HG03159 (cell line): ENCODE results near the gene CARMIL1.
A peak's percentile ranks its signal among the peaks of the same experiment; 100 is the strongest.
"Not testable (repeated sequence)": the region's sequence is repeated elsewhere in the genome, so short reads cannot be mapped to it uniquely, and the experiment has no call there.

Experiments
- ATAC-seq: cut with Tn5 transposase; IDR thresholded peaks from one replicate; pipeline ENCODE4 v1.9.1; 2021; ENCODE audit warnings: mild to moderate bottlenecking, moderate library complexity; ENCODE audit not compliant: unreplicated experiment

CARMIL1 gene

GRCh38 chr6:25275436-25275835 lies 3.7 kb upstream of the CARMIL1 start:
- ATAC-seq, result no peak

DNA sequence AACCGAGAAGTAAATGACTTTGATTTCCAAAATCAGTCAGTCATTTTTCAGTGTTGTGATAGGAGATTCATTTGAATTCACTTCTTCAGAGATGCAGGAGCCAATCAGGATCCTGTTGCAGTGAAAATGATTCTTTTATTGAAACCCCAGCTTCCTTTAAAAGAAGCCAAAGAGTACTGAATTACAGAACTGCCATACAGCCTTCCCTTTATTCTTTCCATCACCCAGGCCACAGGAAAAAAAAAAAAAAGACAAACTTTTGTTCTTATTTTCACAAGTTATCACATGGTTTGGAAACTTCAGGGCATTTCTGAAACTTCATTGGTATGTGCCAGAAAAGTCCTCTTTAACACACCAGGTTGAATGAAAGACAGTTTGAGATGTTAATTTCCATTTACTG lies 1.8 kb upstream of the CARMIL1 start:
- no peak for ATAC-seq

DNA sequence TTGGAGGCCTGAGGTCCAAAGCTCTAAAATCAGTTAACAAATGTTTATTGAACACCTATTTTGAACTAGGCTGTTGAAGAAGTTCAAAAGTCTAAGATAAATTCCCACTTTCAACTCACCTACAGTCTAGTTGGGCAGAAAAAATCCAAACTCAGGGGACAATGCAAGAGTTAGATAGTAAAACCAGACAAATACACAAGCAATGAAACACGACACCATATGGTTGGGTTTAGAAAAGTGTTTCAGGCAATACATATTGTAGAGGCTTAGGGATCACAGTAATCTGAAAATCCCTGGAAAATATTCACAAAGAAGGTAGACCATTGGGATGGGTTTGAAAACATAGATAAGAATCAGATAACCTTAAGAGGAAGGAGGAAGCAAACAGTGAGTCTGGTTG lies 1.3 kb upstream of the CARMIL1 start:
- ATAC-seq, result no peak

GRCh38 chr6:25278261-25278913 lies 787 bp upstream of the CARMIL1 start:
- peak; percentile 8 for ATAC-seq

- ATAC-seq, result peak; percentile 18
These were observed 672 bp downstream of the CARMIL1 start for GRCh38 chr6:25279748-25280343.

GRCh38 chr6:25280344-25281074 lies 1.3 kb downstream of the CARMIL1 start:
- ATAC-seq, result no peak

GRCh38 chr6:25286891-25287290 lies 7.7 kb downstream of the CARMIL1 start:
- no peak for ATAC-seq

GRCh38 chr6:25287941-25288340 lies 8.8 kb downstream of the CARMIL1 start:
- no peak for ATAC-seq

DNA sequence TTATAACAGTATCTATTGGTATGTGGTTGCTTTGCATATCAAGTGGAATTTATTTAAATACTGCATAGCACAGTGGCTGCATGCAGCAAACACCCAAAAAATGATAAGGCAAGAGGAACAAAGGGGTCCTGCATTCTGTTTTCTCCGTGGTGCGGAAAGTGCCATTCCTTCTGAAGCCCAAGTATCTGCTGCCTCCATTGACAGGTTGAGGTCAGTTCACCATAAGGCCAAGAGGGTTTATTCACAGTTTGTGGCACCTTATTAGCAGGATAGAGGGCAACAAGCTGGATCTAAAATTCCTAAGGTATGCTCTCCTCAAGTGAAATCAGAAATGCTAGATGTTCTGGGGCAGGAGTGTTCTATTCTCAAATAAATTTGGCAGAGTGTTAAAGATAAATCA lies 9.3 kb downstream of the CARMIL1 start:
- no peak for ATAC-seq

DNA sequence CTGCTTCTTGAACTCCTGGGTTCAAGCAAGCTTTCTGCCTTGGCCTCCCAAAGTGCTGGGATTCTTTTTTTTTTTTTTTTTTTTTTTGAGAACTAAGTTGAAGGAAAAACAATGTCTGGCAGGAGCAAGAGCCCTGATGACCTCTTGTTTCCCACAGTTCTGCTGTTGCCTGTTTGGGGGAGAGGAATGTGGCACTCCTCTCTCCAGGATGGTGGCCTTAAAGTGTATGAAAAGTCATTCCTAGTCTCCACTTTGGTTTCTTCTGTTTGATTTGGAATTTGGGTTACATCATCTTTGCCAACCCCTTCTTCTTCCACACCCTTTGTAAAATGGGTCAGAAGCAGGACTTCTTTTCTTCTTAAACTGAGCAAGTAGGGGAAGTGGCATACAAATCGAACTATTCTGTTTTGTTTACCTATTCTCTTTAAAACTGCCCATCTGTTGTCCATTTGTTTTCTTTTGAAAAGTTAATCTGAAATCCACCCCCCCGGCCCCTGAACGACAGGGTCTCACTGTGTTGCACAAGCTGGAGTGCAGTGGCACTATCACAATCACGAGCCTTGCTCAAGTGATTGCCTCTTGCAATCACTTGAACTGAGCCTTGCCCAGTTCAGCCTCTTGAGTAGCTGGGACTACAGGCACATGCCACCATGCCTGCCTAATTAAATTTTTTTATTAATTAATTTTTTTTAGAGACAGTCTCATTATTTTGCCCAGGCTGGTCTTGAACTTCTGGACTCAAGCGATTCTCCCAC lies 11.3 kb downstream of the CARMIL1 start:
- ATAC-seq, result no peak

DNA sequence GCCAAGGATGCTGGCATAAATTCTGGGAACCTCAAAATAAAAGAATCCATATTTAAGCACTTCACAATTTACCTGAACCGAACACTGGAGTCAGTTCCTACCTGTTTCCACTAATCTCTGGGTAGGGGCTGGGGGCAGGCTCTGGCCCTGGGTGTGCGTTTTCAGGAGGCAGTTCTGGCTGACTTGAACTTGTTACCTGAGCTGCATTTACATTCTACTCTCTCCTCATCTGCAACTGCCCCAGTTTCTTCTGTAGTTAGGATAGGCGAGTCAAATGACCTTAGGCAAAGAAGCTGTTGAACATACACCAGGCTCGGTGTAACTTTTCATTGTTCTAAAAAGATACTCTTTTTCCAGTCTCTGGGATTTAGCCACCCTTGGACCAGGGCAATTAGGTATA lies 13.2 kb downstream of the CARMIL1 start:
- no peak for ATAC-seq

GRCh38 chr6:25295651-25296050 lies 16.5 kb downstream of the CARMIL1 start:
- ATAC-seq, result no peak

GRCh38 chr6:25296217-25296905 lies 17.2 kb downstream of the CARMIL1 start:
- ATAC-seq, result no peak

- no peak for ATAC-seq
These were observed 17.9 kb downstream of the CARMIL1 start for GRCh38 chr6:25297039-25297441.

- no peak for ATAC-seq
These were observed 18.8 kb downstream of the CARMIL1 start for GRCh38 chr6:25297823-25298522.

- ATAC-seq, result not testable (repeated sequence)
These were observed 19.3 kb downstream of the CARMIL1 start for GRCh38 chr6:25298523-25298865.

GRCh38 chr6:25301362-25301761 lies 22.2 kb downstream of the CARMIL1 start:
- ATAC-seq, result no peak

- no peak for ATAC-seq
These were observed 23.0 kb downstream of the CARMIL1 start for GRCh38 chr6:25302151-25302550.

DNA sequence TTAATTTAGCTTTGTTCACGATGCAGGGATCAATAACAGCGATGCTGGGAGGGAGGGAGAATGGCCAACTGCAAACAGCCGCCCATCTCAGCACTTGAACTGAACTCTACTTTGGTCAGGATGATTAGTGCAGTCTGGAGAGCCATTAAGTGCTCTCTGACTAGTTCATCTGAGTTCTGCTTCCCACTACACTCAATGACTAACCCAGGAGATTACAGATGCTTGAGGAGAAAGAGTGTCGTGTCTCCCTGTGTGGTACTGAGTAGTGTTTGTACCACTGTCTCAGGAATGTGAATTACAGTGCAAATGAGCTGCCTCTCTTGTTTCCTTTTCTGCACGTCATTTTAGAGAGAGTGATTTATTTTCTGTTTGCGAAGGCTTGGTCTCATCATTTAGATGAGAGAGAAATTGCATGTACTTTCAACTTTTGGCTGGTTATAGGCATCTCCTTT lies 23.5 kb downstream of the CARMIL1 start:
- no peak for ATAC-seq

GRCh38 chr6:25303254-25303653 lies 24.1 kb downstream of the CARMIL1 start:
- no peak for ATAC-seq
